ENCODE measurements around the gene STARD5. TPM values are rescaled to one million over a fixed set of nuclear protein-coding genes. Genes with fewer than 3 reads are reported as not detected.

The STARD5 gene
- total and polyA plus RNA-seq, 9 of the 15 experiments (the other 6 are each of a cell fraction or from before 2014, with no cell fraction given), result 1.7 to 5.7 (median 2.2) TPM

DNA sequence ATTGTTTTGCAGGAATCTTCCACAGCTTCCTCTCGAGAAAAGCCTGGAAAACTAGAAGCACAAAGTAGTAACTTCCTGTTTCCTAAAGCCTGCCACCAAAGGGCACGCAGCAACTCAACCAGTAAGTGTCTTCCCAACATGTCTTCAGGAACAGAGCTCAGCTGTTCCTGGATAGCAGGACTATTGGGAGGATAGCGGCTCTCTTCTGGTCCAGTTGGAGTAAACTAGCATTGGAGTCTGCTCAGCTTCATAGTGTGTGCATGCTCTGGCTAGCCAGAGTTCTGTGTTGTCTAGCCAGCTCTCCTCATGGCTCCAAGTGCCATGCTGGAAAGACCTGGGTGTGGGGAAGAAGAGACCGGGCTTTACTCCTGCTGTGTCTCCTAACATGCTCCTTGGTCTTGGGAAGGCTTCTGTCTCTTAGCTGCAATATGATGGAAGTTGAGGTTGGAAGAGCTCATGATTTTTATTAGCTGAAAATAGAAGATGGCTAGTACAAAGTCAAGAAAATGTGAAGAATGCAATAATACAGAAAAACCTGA, 64.1 kb downstream of the STARD5 start (continued):
- TF ChIP-seq, protein P1, sequence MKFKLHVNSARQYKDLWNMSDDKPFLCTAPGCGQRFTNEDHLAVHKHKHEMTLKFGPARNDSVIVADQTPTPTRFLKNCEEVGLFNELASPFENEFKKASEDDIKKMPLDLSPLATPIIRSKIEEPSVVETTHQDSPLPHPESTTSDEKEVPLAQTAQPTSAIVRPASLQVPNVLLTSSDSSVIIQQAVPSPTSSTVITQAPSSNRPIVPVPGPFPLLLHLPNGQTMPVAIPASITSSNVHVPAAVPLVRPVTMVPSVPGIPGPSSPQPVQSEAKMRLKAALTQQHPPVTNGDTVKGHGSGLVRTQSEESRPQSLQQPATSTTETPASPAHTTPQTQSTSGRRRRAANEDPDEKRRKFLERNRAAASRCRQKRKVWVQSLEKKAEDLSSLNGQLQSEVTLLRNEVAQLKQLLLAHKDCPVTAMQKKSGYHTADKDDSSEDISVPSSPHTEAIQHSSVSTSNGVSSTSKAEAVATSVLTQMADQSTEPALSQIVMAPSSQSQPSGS (CRISPR knock-in tag; IDR thresholded peaks at IDR 0.05), result no peak
- no peak for TF ChIP-seq MCM3 (IDR thresholded peaks at IDR 0.05)
- no peak for TF ChIP-seq ZNF174 (CRISPR knock-in tag; IDR thresholded peaks at IDR 0.05)
- TF ChIP-seq, protein P2, sequence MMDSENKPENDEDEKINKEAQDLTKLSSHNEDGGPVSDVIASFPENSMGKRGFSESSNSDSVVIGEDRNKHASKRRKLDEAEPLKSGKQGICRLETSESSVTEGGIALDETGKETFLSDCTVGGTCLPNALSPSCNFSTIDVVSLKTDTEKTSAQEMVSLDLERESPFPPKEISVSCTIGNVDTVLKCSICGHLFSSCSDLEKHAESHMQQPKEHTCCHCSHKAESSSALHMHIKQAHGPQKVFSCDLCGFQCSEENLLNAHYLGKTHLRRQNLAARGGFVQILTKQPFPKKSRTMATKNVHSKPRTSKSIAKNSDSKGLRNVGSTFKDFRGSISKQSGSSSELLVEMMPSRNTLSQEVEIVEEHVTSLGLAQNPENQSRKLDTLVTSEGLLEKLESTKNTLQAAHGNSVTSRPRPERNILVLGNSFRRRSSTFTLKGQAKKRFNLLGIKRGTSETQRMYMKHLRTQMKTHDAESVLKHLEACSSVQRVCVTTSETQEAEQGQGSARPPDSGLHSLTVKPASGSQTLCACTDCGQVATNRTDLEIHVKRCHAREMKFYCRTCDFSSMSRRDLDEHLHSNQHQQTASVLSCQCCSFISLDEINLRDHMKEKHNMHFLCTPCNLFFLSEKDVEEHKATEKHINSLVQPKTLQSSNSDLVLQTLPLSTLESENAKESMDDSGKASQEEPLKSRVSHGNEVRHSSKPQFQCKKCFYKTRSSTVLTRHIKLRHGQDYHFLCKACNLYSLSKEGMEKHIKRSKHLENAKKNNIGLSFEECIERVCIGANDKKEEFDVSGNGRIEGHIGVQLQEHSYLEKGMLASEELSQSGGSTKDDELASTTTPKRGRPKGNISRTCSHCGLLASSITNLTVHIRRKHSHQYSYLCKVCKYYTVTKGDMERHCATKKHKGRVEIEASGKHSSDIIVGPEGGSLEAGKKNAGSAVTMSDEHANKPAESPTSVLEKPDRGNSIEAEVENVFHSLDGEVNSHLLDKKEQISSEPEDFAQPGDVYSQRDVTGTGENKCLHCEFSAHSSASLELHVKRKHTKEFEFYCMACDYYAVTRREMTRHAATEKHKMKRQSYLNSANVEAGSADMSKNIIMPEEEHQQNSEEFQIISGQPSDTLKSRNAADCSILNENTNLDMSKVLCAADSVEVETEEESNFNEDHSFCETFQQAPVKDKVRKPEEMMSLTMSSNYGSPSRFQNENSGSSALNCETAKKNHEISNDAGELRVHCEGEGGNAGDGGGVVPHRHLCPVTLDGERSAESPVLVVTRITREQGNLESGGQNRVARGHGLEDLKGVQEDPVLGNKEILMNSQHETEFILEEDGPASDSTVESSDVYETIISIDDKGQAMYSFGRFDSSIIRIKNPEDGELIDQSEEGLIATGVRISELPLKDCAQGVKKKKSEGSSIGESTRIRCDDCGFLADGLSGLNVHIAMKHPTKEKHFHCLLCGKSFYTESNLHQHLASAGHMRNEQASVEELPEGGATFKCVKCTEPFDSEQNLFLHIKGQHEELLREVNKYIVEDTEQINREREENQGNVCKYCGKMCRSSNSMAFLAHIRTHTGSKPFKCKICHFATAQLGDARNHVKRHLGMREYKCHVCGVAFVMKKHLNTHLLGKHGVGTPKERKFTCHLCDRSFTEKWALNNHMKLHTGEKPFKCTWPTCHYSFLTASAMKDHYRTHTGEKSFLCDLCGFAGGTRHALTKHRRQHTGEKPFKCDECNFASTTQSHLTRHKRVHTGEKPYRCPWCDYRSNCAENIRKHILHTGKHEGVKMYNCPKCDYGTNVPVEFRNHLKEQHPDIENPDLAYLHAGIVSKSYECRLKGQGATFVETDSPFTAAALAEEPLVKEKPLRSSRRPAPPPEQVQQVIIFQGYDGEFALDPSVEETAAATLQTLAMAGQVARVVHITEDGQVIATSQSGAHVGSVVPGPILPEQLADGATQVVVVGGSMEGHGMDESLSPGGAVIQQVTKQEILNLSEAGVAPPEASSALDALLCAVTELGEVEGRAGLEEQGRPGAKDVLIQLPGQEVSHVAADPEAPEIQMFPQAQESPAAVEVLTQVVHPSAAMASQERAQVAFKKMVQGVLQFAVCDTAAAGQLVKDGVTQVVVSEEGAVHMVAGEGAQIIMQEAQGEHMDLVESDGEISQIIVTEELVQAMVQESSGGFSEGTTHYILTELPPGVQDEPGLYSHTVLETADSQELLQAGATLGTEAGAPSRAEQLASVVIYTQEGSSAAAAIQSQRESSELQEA (IDR thresholded peaks at IDR 0.05; ENCODE audit: low read depth), result no peak
- TF ChIP-seq PHF20 (IDR thresholded peaks at IDR 0.05; ENCODE audit: partially characterized antibody), result no peak

Other genes starting within 250 kb of the STARD5 start
- 32.1 and 52.2 TPM in 2 replicates for gene CFAP161, start 189.9 kb downstream of the STARD5 start, total RNA-seq (2014; rRNA removed)
- 51.7 and 69.6 TPM in 2 replicates for gene CFAP161, start 189.9 kb downstream of the STARD5 start, total RNA-seq (2014; rRNA removed; fragmentation: Illumina TruSeq; extraction: Trizol)
- gene CFAP161, start 189.9 kb downstream of the STARD5 start, total RNA-seq (2015; rRNA removed; fragmentation: Illumina TruSeq; extraction: Trizol), result 25.8 and 26.5 TPM in 2 replicates
- gene CFAP161, start 189.9 kb downstream of the STARD5 start, total RNA-seq (2021), result 36.3 and 36.5 TPM in 2 replicates
- gene CFAP161, start 189.9 kb downstream of the STARD5 start, polyA plus RNA-seq (2011; rRNA removed), result 11.4 and 75.6 TPM in 2 replicates
- 76.3 and 78.7 TPM in 2 replicates for gene CFAP161, start 189.9 kb downstream of the STARD5 start, polyA plus RNA-seq (2014; fragmentation: Illumina TruSeq; extraction: Trizol)
- 10 to 100 TPM; 78.3 to 83.3 TPM for gene CFAP161, start 189.9 kb downstream of the STARD5 start, polyA plus RNA-seq (2014; fragmentation: Nextera tagmentation; extraction: Ambion mirVana)
- 62.1 and 79.4 TPM in 2 replicates for gene CFAP161, start 189.9 kb downstream of the STARD5 start, polyA plus RNA-seq (2014; rRNA removed)
- 5.6 and 5.9 TPM in 2 replicates for gene IL16, start 127.3 kb downstream of the STARD5 start, total RNA-seq (2014; rRNA removed)
- 8.7 and 10.6 TPM in 2 replicates for gene IL16, start 127.3 kb downstream of the STARD5 start, total RNA-seq (2014; rRNA removed; fragmentation: Illumina TruSeq; extraction: Trizol)
- gene IL16, start 127.3 kb downstream of the STARD5 start, total RNA-seq (2015; rRNA removed; fragmentation: Illumina TruSeq; extraction: Trizol), result 7.6 and 8.1 TPM in 2 replicates
- gene IL16, start 127.3 kb downstream of the STARD5 start, total RNA-seq (2021), result 16.0 and 16.8 TPM in 2 replicates
- 3.1 and 13.3 TPM in 2 replicates for gene IL16, start 127.3 kb downstream of the STARD5 start, polyA plus RNA-seq (2011; rRNA removed)
- 15.2 and 17.7 TPM in 2 replicates for gene IL16, start 127.3 kb downstream of the STARD5 start, polyA plus RNA-seq (2014; fragmentation: Illumina TruSeq; extraction: Trizol)
- gene IL16, start 127.3 kb downstream of the STARD5 start, polyA plus RNA-seq (2014; fragmentation: Nextera tagmentation; extraction: Ambion mirVana), result 1 to 10 TPM; 1.4 to 1.9 TPM
- 15.0 and 18.8 TPM in 2 replicates for gene IL16, start 127.3 kb downstream of the STARD5 start, polyA plus RNA-seq (2014; rRNA removed)
- not detected in 2 replicates for gene TMC3, start 50.1 kb upstream of the STARD5 start, total RNA-seq (2014; rRNA removed)
- not detected in 2 replicates for gene TMC3, start 50.1 kb upstream of the STARD5 start, total RNA-seq (2014; rRNA removed; fragmentation: Illumina TruSeq; extraction: Trizol)
- not detected in 2 replicates for gene TMC3, start 50.1 kb upstream of the STARD5 start, total RNA-seq (2015; rRNA removed; fragmentation: Illumina TruSeq; extraction: Trizol)
- not detected in 2 replicates for gene TMC3, start 50.1 kb upstream of the STARD5 start, total RNA-seq (2021)
- gene TMC3, start 50.1 kb upstream of the STARD5 start, polyA plus RNA-seq (2011; rRNA removed), result not detected in 2 replicates
- not detected in 2 replicates for gene TMC3, start 50.1 kb upstream of the STARD5 start, polyA plus RNA-seq (2014; fragmentation: Illumina TruSeq; extraction: Trizol)
- under 1 TPM; 0.01 to 0.14 TPM for gene TMC3, start 50.1 kb upstream of the STARD5 start, polyA plus RNA-seq (2014; fragmentation: Nextera tagmentation; extraction: Ambion mirVana)
- not detected in 2 replicates for gene TMC3, start 50.1 kb upstream of the STARD5 start, polyA plus RNA-seq (2014; rRNA removed)